T-helper 22 cell (primary cell): ENCODE results near the gene YIPF1.

Experiments used
- DNase-seq: peaks from one replicate; pipeline ENCODE4 v3.0.0-alpha.2; 2020; ENCODE audit warnings: low read depth

YIPF1 gene

DNA sequence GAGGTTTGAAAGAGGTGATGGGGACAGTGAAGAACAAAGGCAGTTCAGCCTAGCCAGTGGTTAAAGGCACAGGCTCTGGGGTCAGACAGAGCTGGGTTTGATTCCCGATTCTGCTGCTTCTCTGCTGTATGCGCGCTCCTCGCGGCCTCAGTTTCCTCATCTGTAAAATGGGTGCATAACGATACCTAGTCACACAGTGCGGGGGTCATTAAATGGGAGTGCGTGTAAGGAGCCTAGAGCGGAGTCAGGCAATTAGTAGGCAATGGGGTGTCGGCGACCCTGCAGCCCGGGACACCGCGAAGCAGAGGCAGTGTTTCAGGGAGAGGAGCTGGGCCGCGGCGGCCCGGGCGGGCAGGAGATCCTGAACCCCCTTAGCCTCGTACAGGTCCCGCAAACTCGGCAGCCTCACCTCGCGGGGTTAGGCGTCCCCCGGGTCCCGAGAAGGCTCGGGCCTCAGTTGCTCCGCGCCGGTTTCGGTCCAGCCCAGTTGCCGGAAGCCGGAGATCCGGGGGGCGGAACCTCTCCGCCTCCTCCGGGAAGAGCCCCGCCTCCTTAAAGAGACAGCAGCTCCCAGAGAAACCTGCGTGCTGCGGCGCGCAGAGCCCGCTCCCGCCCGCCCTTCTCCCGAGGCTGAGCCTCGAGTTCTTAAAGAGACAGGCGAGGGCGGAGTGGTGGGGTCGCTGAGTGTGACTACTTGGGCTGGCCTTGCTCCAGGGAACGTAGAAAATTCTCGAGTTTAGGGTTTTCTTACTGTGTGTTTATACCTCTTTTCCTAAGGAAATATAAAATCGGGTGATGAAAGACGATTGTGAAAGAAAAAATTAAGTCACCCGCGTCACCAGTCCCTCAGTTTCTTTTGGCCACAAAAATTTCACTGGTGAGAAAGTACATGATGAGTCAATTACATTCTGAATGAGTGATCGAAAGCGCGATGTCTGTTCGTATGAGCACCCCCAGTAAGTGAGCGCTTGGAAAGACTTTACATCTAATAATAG, at the start of gene YIPF1:
TSS of gene YIPF1 (minus strand) at position 494 of the 995 bp plus-strand sequence. CDS start 860 bp downstream, outside the sequence.
- peak; percentile 77 for DNase-seq

- DNase-seq: no peak
Observed at GRCh38 chr1:53938136-53938830, 48.7 kb upstream of the YIPF1 start.

DNA sequence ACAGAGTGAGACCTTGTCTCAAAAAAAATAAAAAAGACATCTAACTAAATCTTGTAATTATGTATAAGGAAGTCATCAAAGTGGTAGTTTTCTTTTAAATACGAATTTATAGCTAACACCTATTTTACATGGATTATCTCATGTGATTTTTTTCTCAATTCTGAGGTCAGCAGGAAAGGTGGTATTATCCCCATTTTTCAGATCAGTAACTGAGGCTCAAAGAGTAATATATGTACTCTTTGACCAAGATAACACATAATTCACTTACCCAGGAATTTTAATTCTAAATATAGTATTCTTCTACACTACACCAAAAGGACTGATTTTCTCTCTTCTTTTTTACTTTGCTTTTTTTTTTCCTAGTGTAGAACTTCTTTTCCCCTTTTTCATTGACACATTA, 46.8 kb upstream of the YIPF1 start:
- no peak for DNase-seq

- DNase-seq: no peak
Observed at GRCh38 chr1:53934170-53934765, 44.7 kb upstream of the YIPF1 start.

DNA sequence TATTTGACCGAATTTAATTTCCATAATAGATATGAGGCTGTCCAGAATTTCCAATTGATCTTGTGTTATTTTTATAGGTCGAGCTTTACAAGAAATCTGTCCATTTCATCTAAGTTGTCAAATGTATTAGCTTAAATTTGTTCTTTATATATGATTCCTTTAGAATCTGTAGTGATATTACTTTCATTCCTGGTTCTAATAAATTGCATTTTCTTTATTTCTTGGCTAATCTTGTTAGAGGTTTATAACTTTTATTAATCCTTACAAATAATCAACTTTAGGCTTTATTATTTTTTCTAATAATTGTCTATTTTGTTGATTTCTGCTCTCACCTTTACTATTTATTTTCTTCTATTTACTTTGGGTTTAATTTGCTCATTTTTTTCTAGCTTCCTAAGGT, 41.9 kb upstream of the YIPF1 start:
- no peak for DNase-seq

DNA sequence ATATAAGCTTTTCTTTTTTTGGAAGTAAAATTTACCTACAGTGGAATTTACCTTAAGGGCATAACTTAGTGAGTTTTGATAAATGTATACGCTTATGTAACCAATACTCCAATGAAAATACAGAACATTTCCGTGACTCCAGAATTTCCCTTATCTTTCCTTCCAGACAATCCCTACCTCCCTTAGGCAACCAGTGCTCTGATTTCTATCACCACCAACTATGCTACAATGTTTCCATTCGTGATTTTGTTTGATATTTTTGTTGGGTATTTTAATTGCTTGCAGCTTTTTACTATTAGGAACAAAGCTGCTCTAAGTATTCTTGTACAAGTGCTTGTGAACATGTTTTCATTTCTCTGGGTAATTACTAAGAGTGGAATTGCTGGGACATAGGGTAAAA, 41.3 kb upstream of the YIPF1 start:
- DNase-seq: no peak

GRCh38 chr1:53929246-53929960, 39.8 kb upstream of the YIPF1 start:
- no peak for DNase-seq

GRCh38 chr1:53927376-53927881, 37.8 kb upstream of the YIPF1 start:
- no peak for DNase-seq

GRCh38 chr1:53919675-53920066, 30.1 kb upstream of the YIPF1 start:
- no peak for DNase-seq

- no peak for DNase-seq
Observed at GRCh38 chr1:53918343-53918742, 28.7 kb upstream of the YIPF1 start.

DNA sequence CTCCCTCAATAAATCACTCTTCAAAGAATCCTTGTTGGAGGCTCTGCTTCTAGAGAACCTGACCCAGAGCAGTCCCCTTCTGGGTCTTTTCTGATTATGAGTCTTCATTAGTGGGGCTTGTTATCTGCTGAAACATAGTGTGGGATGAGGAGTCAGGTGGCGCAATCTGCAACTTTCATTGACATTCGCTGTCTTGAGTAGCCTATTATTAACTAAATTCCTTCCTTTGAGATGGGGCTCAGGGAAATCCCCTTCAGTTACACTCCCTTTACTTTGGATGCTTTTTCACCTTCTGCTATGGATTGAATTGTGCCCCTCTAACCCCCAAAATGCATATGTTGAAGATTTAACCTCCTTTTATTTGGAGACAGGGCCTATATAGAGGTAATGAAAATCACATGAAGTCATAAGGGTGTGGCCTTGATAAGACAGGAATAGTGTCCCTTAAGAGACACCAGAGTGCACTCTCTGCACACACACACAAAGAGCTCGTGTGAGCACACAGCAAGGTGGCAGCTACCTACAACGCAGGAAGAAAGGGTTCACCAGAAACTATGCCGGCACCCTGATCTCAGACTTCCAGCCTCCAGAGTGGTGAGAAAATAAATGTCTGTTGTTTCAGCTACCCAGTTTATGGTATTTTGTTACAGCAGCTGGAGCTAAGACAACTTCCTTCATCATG, 23.9 kb upstream of the YIPF1 start:
- no peak for DNase-seq

GRCh38 chr1:53911442-53911841, 21.8 kb upstream of the YIPF1 start:
- DNase-seq: no peak

DNA sequence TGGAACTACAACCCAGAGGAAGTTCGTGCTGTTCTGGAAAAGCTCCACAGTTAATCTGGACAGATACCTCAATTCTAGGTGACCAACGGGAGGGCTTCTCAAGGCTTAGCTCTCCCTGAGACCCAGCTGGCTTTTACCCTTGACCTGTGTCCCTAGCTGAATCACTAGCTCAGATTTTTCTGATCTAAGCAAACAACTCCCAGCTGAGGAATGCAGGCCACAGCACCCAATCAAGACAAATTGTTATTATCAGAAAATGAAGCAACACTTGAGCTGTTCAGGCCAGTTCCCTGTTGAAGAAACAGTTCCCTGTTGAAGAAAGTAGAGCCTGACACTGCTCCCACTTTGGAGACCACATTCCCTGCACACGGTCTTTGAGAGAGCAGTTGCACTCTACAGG, 20.3 kb upstream of the YIPF1 start:
- no peak for DNase-seq

GRCh38 chr1:53906121-53906520, 16.5 kb upstream of the YIPF1 start:
- no peak for DNase-seq

DNA sequence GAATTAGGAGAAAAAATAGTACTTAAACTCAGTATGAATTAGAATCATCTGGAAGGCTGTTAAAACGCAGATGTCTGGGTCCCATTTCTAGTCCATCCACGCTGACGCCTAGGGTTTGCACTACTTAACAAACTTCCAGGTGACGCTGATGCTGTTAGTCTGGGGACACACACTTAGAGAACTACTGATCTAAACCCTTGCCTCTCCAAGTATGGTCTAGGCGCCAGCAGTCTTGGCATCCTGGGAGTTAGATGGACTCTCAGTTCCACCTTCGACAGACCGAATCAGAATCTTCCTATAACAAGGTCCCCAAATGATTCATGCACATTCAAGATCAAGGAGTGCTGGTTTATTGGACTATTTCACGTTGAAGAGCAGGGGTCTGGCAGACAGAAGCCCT, 15.9 kb upstream of the YIPF1 start:
- no peak for DNase-seq

DNA sequence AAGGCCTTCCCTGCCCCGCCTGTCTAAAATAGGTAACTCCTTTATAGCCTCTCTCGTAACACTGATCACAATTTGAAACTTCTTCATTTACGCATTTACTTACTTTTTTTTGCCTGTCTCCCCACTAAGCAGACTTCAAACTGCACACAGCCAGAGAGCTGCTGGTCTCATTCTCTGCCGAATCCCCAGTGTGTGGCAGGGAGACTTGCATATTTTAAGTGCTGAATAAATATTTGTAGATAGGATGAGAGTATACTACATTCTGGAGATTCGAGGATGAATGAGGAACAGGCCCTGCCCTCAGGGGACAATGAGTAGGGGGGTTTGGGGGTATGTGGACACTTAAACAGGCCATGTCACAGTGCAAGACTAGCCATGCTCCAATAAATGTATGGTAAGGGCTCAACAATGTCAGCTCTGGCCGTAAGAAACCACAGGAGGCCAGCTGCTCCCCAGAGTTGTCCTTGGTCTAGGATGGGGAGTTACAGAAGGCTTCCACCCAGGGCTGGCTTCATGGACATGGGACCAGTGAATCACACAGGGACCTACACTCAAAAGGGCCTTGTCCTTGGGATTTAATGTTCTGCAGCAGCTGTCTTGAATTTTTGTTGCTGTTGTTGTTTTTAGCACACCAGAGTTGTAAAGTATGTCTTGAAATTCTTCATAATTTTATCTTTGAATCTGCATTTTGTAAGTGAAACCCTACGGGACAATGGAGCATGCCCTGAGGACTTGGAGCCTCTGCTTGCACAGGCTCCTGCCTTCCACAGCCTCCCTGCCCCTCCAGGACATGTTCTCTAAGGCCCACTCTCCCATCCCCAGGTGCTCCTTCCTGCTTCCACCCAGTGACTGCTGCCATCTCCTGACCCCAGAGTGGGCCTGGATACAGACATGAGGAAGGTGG, 12.9 kb upstream of the YIPF1 start:
- DNase-seq: no peak

- DNase-seq: no peak
Observed at GRCh38 chr1:53899708-53900107, 10.1 kb upstream of the YIPF1 start.

DNA sequence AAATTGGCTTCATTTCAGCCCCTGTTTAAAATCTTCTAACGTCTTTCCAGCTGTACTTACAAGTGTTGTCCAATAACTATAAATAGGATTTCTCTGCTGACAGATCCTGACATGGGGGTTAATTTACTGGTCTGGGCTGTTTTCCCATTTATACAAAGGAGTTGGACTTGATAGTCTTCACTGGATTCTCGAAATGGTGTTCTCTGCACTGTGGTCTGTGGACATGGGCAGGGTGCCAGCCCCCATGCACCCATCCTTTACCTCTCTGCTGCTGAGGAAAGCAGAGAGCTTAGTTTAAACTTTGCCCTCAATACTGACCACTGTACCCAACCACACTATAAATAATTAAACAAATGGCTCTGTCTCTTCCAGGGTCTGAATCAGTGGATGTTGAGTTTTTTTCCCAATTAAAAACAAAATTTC, 9.6 kb upstream of the YIPF1 start:
- no peak for DNase-seq

- no peak for DNase-seq
Observed at GRCh38 chr1:53896635-53897229, 7.1 kb upstream of the YIPF1 start.

DNA sequence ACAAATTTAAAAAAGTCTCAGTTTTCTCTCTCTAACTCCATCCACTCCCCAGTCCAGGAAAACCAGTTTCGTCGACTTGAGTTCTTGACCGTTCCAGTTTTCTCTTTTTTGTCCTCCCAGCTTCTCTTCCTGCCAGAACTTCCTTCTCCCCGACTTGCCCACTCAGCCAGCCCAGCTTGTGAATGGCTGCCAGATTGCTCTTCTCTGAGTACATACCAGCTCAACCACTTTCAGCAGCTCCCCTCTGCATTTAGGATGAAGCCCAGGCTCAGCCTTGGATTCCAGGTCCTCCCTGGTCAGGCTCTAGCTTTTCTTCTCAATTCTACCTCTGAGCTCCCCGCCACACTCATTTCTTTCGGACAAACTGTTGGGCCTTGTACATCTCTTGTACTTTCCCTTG, 5.8 kb upstream of the YIPF1 start:
- DNase-seq: no peak
